Liver (tissue), 3 donors: ENCODE data around the gene POTEH.
"Not testable (repeated sequence)": the region's sequence is repeated elsewhere in the genome, so short reads cannot be mapped to it uniquely, and the experiment has no call there.

Experiments used
- EGR1 ChIP-seq, 2 donors: IDR thresholded peaks; 2 replicates each; pipeline ENCODE4 v1.6.1; 2016 to 2018; ENCODE audit warnings: antibody characterized with exemption in 2 of 2, low read depth in 2 of 2
- TF ChIP-seq, protein P1 (sequence below): IDR thresholded peaks from 2 replicates; pipeline ENCODE4 v1.6.1; 2016; ENCODE audit warnings: antibody characterized with exemption, mild to moderate bottlenecking
- TF ChIP-seq, protein P2 (sequence below): fragments of 150-350 bp; IDR thresholded peaks from 2 replicates; pipeline ENCODE4 v1.5.1; 2017; ENCODE audit warnings: improper control_type of control experiment, low read depth, low read length; ENCODE audit not compliant: missing input control
- donor health status: healthy.
- donor health status: healthy.

DNA sequence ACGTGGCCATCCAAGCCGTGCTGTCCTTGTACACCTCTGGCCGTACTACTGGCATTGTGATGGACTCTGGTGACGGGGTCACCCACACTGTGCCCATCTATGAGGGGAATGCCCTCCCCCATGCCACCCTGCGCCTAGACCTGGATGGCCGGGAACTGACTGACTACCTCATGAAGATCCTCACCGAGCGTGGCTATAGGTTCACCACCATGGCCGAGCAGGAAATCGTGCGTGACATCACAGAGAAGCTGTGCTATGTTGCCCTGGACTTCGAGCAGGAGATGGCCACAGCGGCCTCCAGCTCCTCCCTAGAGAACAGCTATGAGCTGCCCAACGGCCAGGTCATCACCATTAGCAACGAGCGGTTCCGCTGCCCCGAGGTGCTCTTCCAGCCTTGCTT is 32.1 kb downstream of the POTEH start:
- TF ChIP-seq, protein P1, sequence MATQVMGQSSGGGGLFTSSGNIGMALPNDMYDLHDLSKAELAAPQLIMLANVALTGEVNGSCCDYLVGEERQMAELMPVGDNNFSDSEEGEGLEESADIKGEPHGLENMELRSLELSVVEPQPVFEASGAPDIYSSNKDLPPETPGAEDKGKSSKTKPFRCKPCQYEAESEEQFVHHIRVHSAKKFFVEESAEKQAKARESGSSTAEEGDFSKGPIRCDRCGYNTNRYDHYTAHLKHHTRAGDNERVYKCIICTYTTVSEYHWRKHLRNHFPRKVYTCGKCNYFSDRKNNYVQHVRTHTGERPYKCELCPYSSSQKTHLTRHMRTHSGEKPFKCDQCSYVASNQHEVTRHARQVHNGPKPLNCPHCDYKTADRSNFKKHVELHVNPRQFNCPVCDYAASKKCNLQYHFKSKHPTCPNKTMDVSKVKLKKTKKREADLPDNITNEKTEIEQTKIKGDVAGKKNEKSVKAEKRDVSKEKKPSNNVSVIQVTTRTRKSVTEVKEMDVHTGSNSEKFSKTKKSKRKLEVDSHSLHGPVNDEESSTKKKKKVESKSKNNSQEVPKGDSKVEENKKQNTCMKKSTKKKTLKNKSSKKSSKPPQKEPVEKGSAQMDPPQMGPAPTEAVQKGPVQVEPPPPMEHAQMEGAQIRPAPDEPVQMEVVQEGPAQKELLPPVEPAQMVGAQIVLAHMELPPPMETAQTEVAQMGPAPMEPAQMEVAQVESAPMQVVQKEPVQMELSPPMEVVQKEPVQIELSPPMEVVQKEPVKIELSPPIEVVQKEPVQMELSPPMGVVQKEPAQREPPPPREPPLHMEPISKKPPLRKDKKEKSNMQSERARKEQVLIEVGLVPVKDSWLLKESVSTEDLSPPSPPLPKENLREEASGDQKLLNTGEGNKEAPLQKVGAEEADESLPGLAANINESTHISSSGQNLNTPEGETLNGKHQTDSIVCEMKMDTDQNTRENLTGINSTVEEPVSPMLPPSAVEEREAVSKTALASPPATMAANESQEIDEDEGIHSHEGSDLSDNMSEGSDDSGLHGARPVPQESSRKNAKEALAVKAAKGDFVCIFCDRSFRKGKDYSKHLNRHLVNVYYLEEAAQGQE: not testable (repeated sequence)
- TF ChIP-seq, protein P2, sequence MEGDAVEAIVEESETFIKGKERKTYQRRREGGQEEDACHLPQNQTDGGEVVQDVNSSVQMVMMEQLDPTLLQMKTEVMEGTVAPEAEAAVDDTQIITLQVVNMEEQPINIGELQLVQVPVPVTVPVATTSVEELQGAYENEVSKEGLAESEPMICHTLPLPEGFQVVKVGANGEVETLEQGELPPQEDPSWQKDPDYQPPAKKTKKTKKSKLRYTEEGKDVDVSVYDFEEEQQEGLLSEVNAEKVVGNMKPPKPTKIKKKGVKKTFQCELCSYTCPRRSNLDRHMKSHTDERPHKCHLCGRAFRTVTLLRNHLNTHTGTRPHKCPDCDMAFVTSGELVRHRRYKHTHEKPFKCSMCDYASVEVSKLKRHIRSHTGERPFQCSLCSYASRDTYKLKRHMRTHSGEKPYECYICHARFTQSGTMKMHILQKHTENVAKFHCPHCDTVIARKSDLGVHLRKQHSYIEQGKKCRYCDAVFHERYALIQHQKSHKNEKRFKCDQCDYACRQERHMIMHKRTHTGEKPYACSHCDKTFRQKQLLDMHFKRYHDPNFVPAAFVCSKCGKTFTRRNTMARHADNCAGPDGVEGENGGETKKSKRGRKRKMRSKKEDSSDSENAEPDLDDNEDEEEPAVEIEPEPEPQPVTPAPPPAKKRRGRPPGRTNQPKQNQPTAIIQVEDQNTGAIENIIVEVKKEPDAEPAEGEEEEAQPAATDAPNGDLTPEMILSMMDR: not testable (repeated sequence)
- TF ChIP-seq EGR1 (IDR thresholded peaks at IDR 0.05; ENCODE audit: low read depth in 2 of 2): not testable (repeated sequence)
